K562 (cell line): ENCODE data around the gene IFIT2. TPM values are rescaled to one million over a fixed set of nuclear protein-coding genes. Genes with fewer than 3 reads are reported as not detected.

Source experiments
- ATAC-seq: fragments of 200-7000 bp; cut with Tn5 transposase; 3 replicates; pipeline ENCODE4 v1.9.1; 2020; ENCODE audit warnings: moderate library complexity
- BruUV-seq: library from RNA; stranded (reverse); fragments of 400-500 nt; replicated peaks from 2 replicates; lab custom pipeline; 2021; lab: Mats Ljungman, UMichigan
- CTCF ChIA-PET: fragments of 300-600 bp; formaldehyde crosslinking; extraction: SDS; loops from one replicate; lab custom pipeline; 2021; ENCODE audit warnings: low intra/inter-chr PET ratio; lab: Yijun Ruan, JAX
- POLR2A ChIA-PET: fragments of 300-600, 350-650 bp; sonication (Branson Sonifier 250); formaldehyde crosslinking; extraction: SDS; loops from one replicate; lab custom pipeline; 2021; ENCODE audit warnings: antibody characterized with exemption, inconsistent platforms; lab: Yijun Ruan, JAX
- DNase-seq, 4 experiments: peaks; one replicate each; pipeline versions ENCODE4 v3.0.0 to v3.0.0-alpha.2; 2011 to 2018; ENCODE audit warnings: low spot score in 3 of 4, mixed read lengths in 3 of 4; ENCODE audit errors: extremely low read depth in 1 of 4
- FAIRE-seq: peaks from 2 replicates; lab custom pipeline; 2011; peaks lifted over from hg19 to GRCh38; lab: Jason Lieb, UNC
- H2AFZ ChIP-seq: 2 replicates; pipeline ENCODE4 v1.6.0; 2011; ENCODE audit warnings: low read depth, low read length, control low read depth, inconsistent platforms
- H3K27ac ChIP-seq: fragments of 200-600 bp; 3 replicates; pipeline ENCODE4 v1.8.0; 2011; ENCODE audit warnings: low read depth, mild to moderate bottlenecking, control low read depth, inconsistent platforms, low read length, moderate library complexity, mixed read lengths; ENCODE audit errors: extremely low read depth
- H3K27me3 ChIP-seq, 2 experiments: fragments of 300-600 bp in 1 of 2; 2 replicates in 1 of 2; 3 replicates in 1 of 2; pipeline versions ENCODE4 v1.6.0 to v1.8.0; 2011; ENCODE audit warnings: inconsistent platforms in 2 of 2, low read length in 2 of 2, mild to moderate bottlenecking in 1 of 2, mixed read lengths in 1 of 2, moderate library complexity in 1 of 2; ENCODE audit not compliant: control insufficient read depth in 2 of 2, insufficient read depth in 2 of 2
- H3K36me3 ChIP-seq: fragments of 300-600 bp; 3 replicates; pipeline ENCODE4 v1.8.0; 2011; ENCODE audit warnings: mild to moderate bottlenecking, low read length, inconsistent platforms; ENCODE audit not compliant: control insufficient read depth, insufficient read depth
- H3K4me1 ChIP-seq, 2 experiments: fragments of 200-600 bp in 1 of 2; replicated peaks in 1 of 2; 2 replicates in 1 of 2; 3 replicates in 1 of 2; pipeline versions ENCODE4 v1.5.1 to v1.8.0; 2011; ENCODE audit warnings: inconsistent platforms in 2 of 2, low read length in 2 of 2, mild to moderate bottlenecking in 1 of 2, mixed read lengths in 1 of 2, moderate library complexity in 1 of 2; ENCODE audit not compliant: control insufficient read depth in 2 of 2, insufficient read depth in 2 of 2
- H3K4me2 ChIP-seq: 2 replicates; pipeline ENCODE4 v1.6.1; 2011; ENCODE audit warnings: low read length, control low read depth, inconsistent platforms, mixed read lengths; ENCODE audit not compliant: insufficient read depth
- H3K4me3 ChIP-seq: fragments of 200-600 bp; sonication (generic), shearing (Covaris generic); 2 replicates; pipeline ENCODE4 v1.5.1; 2016; ENCODE audit warnings: control low read depth, inconsistent platforms
- H3K79me2 ChIP-seq: fragments of 200-600 bp; 3 replicates; pipeline ENCODE4 v1.8.0; 2011; ENCODE audit warnings: low read length, inconsistent platforms; ENCODE audit not compliant: control insufficient read depth, insufficient read depth
- H3K9ac ChIP-seq, 2 experiments: 2 replicates each; pipeline versions ENCODE4 v1.6.0 to v1.6.1; 2011; ENCODE audit warnings: low read depth in 2 of 2, low read length in 2 of 2, control low read depth in 1 of 2, inconsistent platforms in 1 of 2, mild to moderate bottlenecking in 1 of 2, mixed read lengths in 1 of 2; ENCODE audit not compliant: insufficient read depth in 1 of 2
- H3K9me1 ChIP-seq: one replicate; pipeline ENCODE4 v1.6.0; 2011; ENCODE audit warnings: inconsistent platforms, mild to moderate bottlenecking, low read length, moderate library complexity; ENCODE audit not compliant: control insufficient read depth, insufficient read depth
- H3K9me3 ChIP-seq: replicated peaks from 2 replicates; pipeline ENCODE4 v1.5.1; 2011; ENCODE audit warnings: low read depth, low read length, inconsistent platforms; ENCODE audit not compliant: control insufficient read depth, insufficient read depth
- H4K20me1 ChIP-seq: replicated peaks from 2 replicates; pipeline ENCODE4 v1.6.1; 2011; ENCODE audit warnings: low read length, inconsistent platforms, mixed read lengths; ENCODE audit not compliant: control insufficient read depth, insufficient read depth
- FOXP1 ChIP-seq: sonication (generic); formaldehyde crosslinking; IDR thresholded peaks from 2 replicates; pipeline ENCODE4 v1.8.0; 2022; ENCODE audit warnings: mild to moderate bottlenecking, missing genetic modification reagents
- PHTF2 ChIP-seq: fragments of 250-450 bp; sonication (Bioruptor Pico); IDR thresholded peaks from 2 replicates; pipeline ENCODE4 v1.5.0; 2021; ENCODE audit warnings: mild to moderate bottlenecking
- SIN3A ChIP-seq, 2 experiments: fragments of 150-350 bp in 1 of 2; IDR thresholded peaks; 2 replicates each; pipeline ENCODE4 v1.6.1; 2011 to 2016; ENCODE audit warnings: borderline replicate concordance in 2 of 2, low read depth in 2 of 2, low read length in 2 of 2, mild to moderate bottlenecking in 2 of 2, moderate library complexity in 2 of 2; ENCODE audit not compliant: control insufficient read depth in 1 of 2
- ZNF23 ChIP-seq: fragments of 250-450 bp; sonication (Bioruptor Pico); IDR thresholded peaks from 2 replicates; pipeline ENCODE4 v1.4.0; 2020; ENCODE audit warnings: mild to moderate bottlenecking
- WGBS: fragments of 100-300 bp; shearing (Covaris generic); methylation state at CpG from one replicate; pipeline ENCODE4 v1.1.6; 2016; ENCODE audit warnings: low coverage, mixed read lengths; ENCODE audit not compliant: insufficient coverage; ENCODE audit errors: missing lambda C conversion rate; 5-methylcytosine and 5-hydroxymethylcytosine counted together
- in situ Hi-C: fragments of 300-500 bp; cut with MboI; formaldehyde crosslinking; loops from 4 replicates; pipeline ENCODE4 v1.15.0; 2018; ENCODE audit warnings: inconsistent platforms, mixed read lengths
- intact Hi-C: fragments of 100-400 bp; cut with micrococcal nuclease; formaldehyde crosslinking; loops from 2 replicates; pipeline ENCODE4 v1.14.2; 2022
- polyA plus RNA-seq, 8 experiments: library from polyadenylated mRNA; depleted of rRNA in 4 of 8; stranded (reverse) in 5 of 8; unstranded in 3 of 8; fragments of >200 nt; fragmentation: Nextera tagmentation in 2 of 8; fragmentation: Illumina TruSeq in 1 of 8; extraction: Ambion mirVana in 2 of 8; extraction: Trizol in 1 of 8; gene quantifications; 2 replicates each; pipeline versions ENCODE4 v1.2.1 to v1.2.3, GENCODE V29; 2011 to 2014; ENCODE audit warnings: inconsistent platforms in 1 of 8, missing spikeins in 1 of 8
- total RNA-seq, 7 experiments: library from RNA; depleted of rRNA in 6 of 7; stranded (reverse); fragments of >200 nt in 6 of 7; fragmentation: Illumina TruSeq in 2 of 7; extraction: Trizol in 2 of 7; gene quantifications; 2 replicates each; pipeline versions ENCODE4 v1.2.1 to v1.2.3, GENCODE V29; 2011 to 2021; ENCODE audit warnings: low replicate concordance in 1 of 7

The IFIT2 gene
- total and polyA plus RNA-seq, 9 of the 15 experiments (the other 6 are each of a cell fraction or from before 2014, with no cell fraction given) = 0.03 to 0.25 (median 0.10) TPM; not detected in 1

DNA sequence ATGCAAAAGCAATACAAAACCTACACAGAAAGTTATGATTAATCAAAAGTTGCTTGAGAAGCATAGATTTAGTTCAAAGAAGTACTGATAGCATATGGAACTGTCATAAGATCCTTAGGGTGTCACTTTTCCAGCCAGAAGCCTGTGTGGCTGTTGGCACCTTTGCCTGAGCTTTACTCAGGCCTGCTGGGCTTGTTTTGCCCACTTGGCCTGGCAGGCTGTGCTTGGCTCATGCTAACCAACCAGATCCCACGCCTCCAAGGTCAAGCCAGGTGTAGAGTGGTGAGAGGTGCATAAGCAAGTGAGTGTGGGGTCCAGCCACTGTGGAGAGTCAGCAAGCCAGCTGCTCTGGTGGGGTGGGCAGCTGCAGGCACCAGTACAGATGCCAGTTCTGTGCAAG lies 38.3 kb upstream of the IFIT2 start (continued):
- TF ChIP-seq SIN3A (IDR thresholded peaks at IDR 0.05; ENCODE audit: borderline replicate concordance in 2 of 2, control insufficient read depth in 1 of 2, low read depth in 2 of 2, low read length in 2 of 2) (no peak), ZNF23 (CRISPR knock-in tag) (no peak), PHTF2 (CRISPR knock-in tag) (no peak)

DNA sequence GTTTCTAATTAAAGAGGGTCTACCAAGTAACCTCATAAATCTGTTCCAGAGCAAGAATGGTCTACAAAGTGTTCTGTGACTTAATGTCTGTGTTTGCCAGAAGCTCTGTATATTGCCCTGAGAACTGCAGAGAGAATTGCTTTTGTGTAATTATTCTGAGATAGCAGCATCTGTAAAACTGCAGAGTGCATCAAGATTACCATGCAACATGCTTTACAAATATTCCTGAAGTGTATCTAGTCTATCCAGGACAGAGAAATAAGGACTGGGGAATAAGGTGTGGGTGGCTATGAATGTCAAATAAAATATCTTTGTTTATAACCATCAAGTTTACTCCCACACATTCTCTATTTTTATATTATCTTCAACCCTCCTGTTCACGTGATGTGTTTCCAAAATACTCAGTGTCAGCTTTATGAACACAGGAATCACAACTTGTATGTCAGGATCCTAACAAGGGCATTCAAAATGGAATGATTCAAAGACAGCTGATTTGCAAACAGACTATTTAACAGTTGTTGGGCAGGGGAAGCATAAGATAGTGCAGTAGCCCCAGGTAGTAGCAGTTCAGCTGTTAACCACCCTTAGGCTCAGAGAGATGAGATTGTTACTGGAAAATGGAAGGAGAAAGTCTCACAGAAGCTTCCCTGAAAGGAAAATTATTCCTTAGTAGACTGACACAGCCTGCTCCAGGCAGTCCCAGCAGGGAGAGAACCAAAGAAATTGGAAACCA lies 35.0 kb upstream of the IFIT2 start:
- CTCF ChIA-PET = no interaction called here
- Histone ChIP-seq H3K36me3 (no peaks in the 10 kb centered on the region), H3K79me2 (no peaks in the 10 kb centered on the region), H3K9me3 (no peaks in the 10 kb centered on the region), H3K4me3 (no peak overlapping the region), H3K4me1 (no peaks in the 10 kb centered on the region), H3K27me3 (no peaks in the 10 kb centered on the region), H4K20me1 (no peaks in the 10 kb centered on the region), H3K9me1 (no peaks in the 10 kb centered on the region), H2AFZ (no peak overlapping the region), H3K9ac (no peak overlapping the region), H3K4me2 (no peak overlapping the region), H3K27ac (no peak overlapping the region)
- POLR2A ChIA-PET = no interaction called here
- ATAC-seq (no peak), FAIRE-seq (no peak), DNase-seq (no peak)
- no TSS peak for BruUV-seq
- 0% methylated on average over 1 of the region's 1 CpG for WGBS
- intact Hi-C loops = no loop called here
- no peak for TF ChIP-seq FOXP1 (CRISPR knock-in tag)
- in situ Hi-C loops = no loop called here
